HepG2 (cell line): Measurements from ENCODE around the gene SERP1. TPM values are rescaled to one million over a fixed set of nuclear protein-coding genes. Genes with fewer than 3 reads are reported as not detected.

Experiments
- ESRRA ChIP-seq: sonication (generic); formaldehyde crosslinking; IDR thresholded peaks from 2 replicates; pipeline ENCODE4 v1.5.1; 2020; ENCODE audit warnings: mild to moderate bottlenecking, low read depth, missing genetic modification reagents
- GPN1 ChIP-seq: sonication (generic); formaldehyde crosslinking; IDR thresholded peaks from 2 replicates; pipeline ENCODE4 v1.5.1; 2020; ENCODE audit warnings: missing genetic modification reagents, borderline replicate concordance
- GZF1 ChIP-seq: sonication (generic); formaldehyde crosslinking; IDR thresholded peaks from 2 replicates; pipeline ENCODE4 v1.5.1; 2020; ENCODE audit warnings: mild to moderate bottlenecking, missing genetic modification reagents
- HMGXB3 ChIP-seq: sonication (generic); formaldehyde crosslinking; IDR thresholded peaks from 2 replicates; pipeline ENCODE4 v1.4.0; 2020; ENCODE audit warnings: missing genetic modification reagents, borderline replicate concordance
- KMT2B ChIP-seq: IDR thresholded peaks from 2 replicates; pipeline ENCODE4 v1.6.1; 2016; ENCODE audit warnings: missing genetic modification reagents, missing compliant biosample characterization
- PAXIP1 ChIP-seq: sonication (generic); formaldehyde crosslinking; conservative IDR thresholded peaks from 2 replicates; pipeline ENCODE4 v1.4.0; 2020; ENCODE audit warnings: mild to moderate bottlenecking, missing genetic modification reagents, moderate library complexity
- PRMT3 ChIP-seq: sonication (generic); formaldehyde crosslinking; IDR thresholded peaks from 2 replicates; pipeline ENCODE4 v1.8.1; 2022; ENCODE audit warnings: low read depth, mild to moderate bottlenecking, moderate library complexity, missing genetic modification reagents, borderline replicate concordance
- RERE ChIP-seq: IDR thresholded peaks from 2 replicates; pipeline ENCODE4 v1.6.1; 2016; ENCODE audit warnings: low read depth, missing genetic modification reagents, missing compliant biosample characterization
- SETDB1 ChIP-seq: sonication (generic); formaldehyde crosslinking; IDR thresholded peaks from 2 replicates; pipeline ENCODE4 v1.5.1; 2020; ENCODE audit warnings: missing genetic modification reagents, mild to moderate bottlenecking, borderline replicate concordance
- ZNF136 ChIP-seq: sonication (generic); formaldehyde crosslinking; IDR thresholded peaks from 2 replicates; pipeline ENCODE4 v1.8.1; 2022; ENCODE audit warnings: low read depth, mild to moderate bottlenecking, moderate library complexity, missing genetic modification reagents
- polyA plus RNA-seq, 8 experiments: library from polyadenylated mRNA; depleted of rRNA in 3 of 8; stranded (reverse) in 7 of 8; unstranded in 1 of 8; fragments of >200 nt; fragmentation: Illumina TruSeq in 4 of 8; extraction: Trizol in 4 of 8; gene quantifications; 2 replicates each; pipeline versions ENCODE4 v1.2.1 to v1.2.3, GENCODE V29; 2011 to 2016; ENCODE audit warnings: low read depth in 4 of 8, missing spikeins in 1 of 8, mixed read lengths in 1 of 8; ENCODE audit not compliant: insufficient read depth in 1 of 8
- total RNA-seq, 5 experiments: library from RNA; depleted of rRNA; stranded (reverse); fragments of >200 nt; fragmentation: Illumina TruSeq; extraction: Trizol; gene quantifications; 2 replicates each; pipeline ENCODE4 v1.2.3, GENCODE V29; 2016; ENCODE audit warnings: low read depth in 1 of 5

SERP1 gene
- total and polyA plus RNA-seq, 2 of the 13 experiments (the other 11 are each of a cell fraction or from before 2014, with no cell fraction given) = 61.2 to 95.0 TPM

GRCh38 chr3:150546226-150547044 is at the start of gene SERP1, which contains the start of gene EIF2A (continued):
- TF ChIP-seq ESRRA (no peak), GZF1 (CRISPR knock-in tag) (no peak), HMGXB3 (CRISPR knock-in tag) (peak; percentile 81), SETDB1 (CRISPR knock-in tag) (no peak), PAXIP1 (CRISPR knock-in tag) (no peak; the same call in 1 of the 2 replicates), PRMT3 (CRISPR knock-in tag) (0 out of 2 replicates have a peak, but pooled peaks have one; percentile 68), KMT2B (peak; percentile 88), GPN1 (CRISPR knock-in tag) (no peak), ZNF136 (CRISPR knock-in tag) (no peak), RERE (0 out of 2 replicates have a peak, but pooled peaks have one; percentile 11)
